ENCODE data around the gene TOLLIP.

The TOLLIP gene

GRCh38 chr11:1307998-1308742, 1.3 kb downstream of the TOLLIP start:
- TF ChIP-seq SP1 (IDR thresholded peaks at IDR 0.05) (no peak), BHLHE40 (IDR thresholded peaks at IDR 0.05; ENCODE audit: borderline replicate concordance) (no peak), FOXA1 (IDR thresholded peaks at IDR 0.05) (no peak), FOXK2 (IDR thresholded peaks at IDR 0.05) (no peak), ZNF384 (IDR thresholded peaks at IDR 0.05) (no peak), CTBP1 (IDR thresholded peaks at IDR 0.05; ENCODE audit: borderline replicate concordance) (no peak), L3MBTL2 (conservative IDR thresholded peaks at IDR 0.05) (no peak), SUZ12 (IDR thresholded peaks at IDR 0.05) (no peak), ARNT (IDR thresholded peaks at IDR 0.05) (no peak), HDGF (IDR thresholded peaks at IDR 0.05; ENCODE audit: borderline replicate concordance) (no peak), NFRKB (IDR thresholded peaks at IDR 0.05) (no peak), ELF4 (IDR thresholded peaks at IDR 0.05) (no peak), LEF1 (IDR thresholded peaks at IDR 0.05; ENCODE audit: borderline replicate concordance) (no peak)
- TF ChIP-seq, protein P1, sequence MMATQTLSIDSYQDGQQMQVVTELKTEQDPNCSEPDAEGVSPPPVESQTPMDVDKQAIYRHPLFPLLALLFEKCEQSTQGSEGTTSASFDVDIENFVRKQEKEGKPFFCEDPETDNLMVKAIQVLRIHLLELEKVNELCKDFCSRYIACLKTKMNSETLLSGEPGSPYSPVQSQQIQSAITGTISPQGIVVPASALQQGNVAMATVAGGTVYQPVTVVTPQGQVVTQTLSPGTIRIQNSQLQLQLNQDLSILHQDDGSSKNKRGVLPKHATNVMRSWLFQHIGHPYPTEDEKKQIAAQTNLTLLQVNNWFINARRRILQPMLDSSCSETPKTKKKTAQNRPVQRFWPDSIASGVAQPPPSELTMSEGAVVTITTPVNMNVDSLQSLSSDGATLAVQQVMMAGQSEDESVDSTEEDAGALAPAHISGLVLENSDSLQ (IDR thresholded peaks at IDR 0.05): no peak
- DNase-seq (ENCODE audit: extremely low spot score): no peak
- ChIA-PET CTCF (no interaction called here), POLR2A (no interaction called here)

- DNase-seq (ENCODE audit: extremely low spot score): no peak
- ChIA-PET CTCF (no interaction called here), POLR2A (no interaction called here)
- TF ChIP-seq FOXM1 (IDR thresholded peaks at IDR 0.05; ENCODE audit: borderline replicate concordance) (no peak), HDGF (IDR thresholded peaks at IDR 0.05; ENCODE audit: borderline replicate concordance) (no peak), ARNT (IDR thresholded peaks at IDR 0.05) (no peak), SUZ12 (IDR thresholded peaks at IDR 0.05) (no peak), TARDBP (IDR thresholded peaks at IDR 0.05) (no peak), BHLHE40 (IDR thresholded peaks at IDR 0.05; ENCODE audit: borderline replicate concordance) (no peak), ZNF384 (IDR thresholded peaks at IDR 0.05) (no peak), ELF4 (IDR thresholded peaks at IDR 0.05) (no peak), CTBP1 (IDR thresholded peaks at IDR 0.05; ENCODE audit: borderline replicate concordance) (no peak), FOXA1 (IDR thresholded peaks at IDR 0.05) (no peak), FOXK2 (IDR thresholded peaks at IDR 0.05) (no peak), SP1 (IDR thresholded peaks at IDR 0.05) (no peak), NFRKB (IDR thresholded peaks at IDR 0.05) (no peak)
Measured at GRCh38 chr11:1307163-1307870, 2.1 kb downstream of the TOLLIP start.

DNA sequence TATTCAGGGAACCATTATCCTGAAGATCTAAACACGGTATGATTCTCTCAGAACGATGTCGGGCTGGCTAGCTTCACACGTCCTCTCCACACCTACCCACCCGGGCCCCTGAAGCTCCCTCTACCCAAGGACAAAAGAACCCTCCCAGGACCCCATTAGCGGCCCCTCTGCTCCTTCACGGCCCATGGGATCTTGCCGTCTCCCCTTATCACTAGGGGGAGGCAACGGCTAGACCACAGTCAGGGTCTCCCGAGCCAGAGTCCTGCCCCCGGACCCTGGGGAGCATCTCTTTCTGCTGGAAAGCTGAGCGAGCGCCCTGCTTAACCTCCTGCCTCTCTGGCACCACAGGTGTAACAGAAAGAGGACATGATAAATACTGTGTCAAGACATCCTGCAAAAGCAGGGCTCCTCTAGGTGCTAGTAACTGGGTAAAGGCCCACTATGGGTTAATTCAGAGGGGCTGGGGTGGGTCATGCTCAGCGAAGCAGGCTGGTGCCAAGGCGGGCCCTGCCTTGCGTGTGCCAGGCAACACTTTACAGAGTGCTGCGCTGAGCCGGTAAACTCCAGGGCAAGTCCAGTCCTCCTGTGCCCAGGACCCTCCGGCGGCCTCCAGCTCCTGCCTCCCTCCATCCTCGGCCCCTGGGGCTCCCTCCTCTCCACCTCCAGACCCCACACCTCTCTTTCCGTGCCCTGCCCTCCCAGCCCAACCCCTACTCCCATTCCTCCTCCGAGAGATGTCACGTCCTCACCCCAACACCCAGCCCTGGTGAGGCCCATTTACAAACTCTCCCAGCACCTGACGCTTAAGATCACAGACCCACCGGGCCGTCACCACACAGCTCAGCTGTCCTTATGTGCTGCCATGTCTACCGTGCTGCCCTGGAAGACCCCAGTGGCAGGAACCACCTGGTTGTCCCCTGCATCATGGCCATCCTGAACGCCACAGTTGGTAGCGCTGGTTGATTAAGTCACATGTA, 3.0 kb downstream of the TOLLIP start:
- CTCF ChIA-PET: no interaction called here
- TF ChIP-seq ZNF384 (IDR thresholded peaks at IDR 0.05) (no peak), BHLHE40 (IDR thresholded peaks at IDR 0.05; ENCODE audit: borderline replicate concordance) (no peak), CTBP1 (IDR thresholded peaks at IDR 0.05; ENCODE audit: borderline replicate concordance) (no peak), LEF1 (IDR thresholded peaks at IDR 0.05; ENCODE audit: borderline replicate concordance) (no peak), L3MBTL2 (conservative IDR thresholded peaks at IDR 0.05) (no peak), SUZ12 (IDR thresholded peaks at IDR 0.05) (no peak), HDGF (IDR thresholded peaks at IDR 0.05; ENCODE audit: borderline replicate concordance) (no peak), FOXA1 (IDR thresholded peaks at IDR 0.05) (no peak), SP1 (IDR thresholded peaks at IDR 0.05) (no peak), ELF4 (IDR thresholded peaks at IDR 0.05) (no peak), FOXM1 (IDR thresholded peaks at IDR 0.05; ENCODE audit: borderline replicate concordance) (no peak), ARNT (IDR thresholded peaks at IDR 0.05) (no peak), FOXK2 (IDR thresholded peaks at IDR 0.05) (no peak)
- TF ChIP-seq, protein P1 (IDR thresholded peaks at IDR 0.05): no peak
- DNase-seq (ENCODE audit: extremely low spot score): no peak
- POLR2A ChIA-PET: no interaction called here

- no peak for TF ChIP-seq FOXA1 (IDR thresholded peaks at IDR 0.05)
- no peak for TF ChIP-seq FOXM1 (IDR thresholded peaks at IDR 0.05; ENCODE audit: borderline replicate concordance)
- no peak for TF ChIP-seq ARNT (IDR thresholded peaks at IDR 0.05)
- no peak for TF ChIP-seq ELF4 (IDR thresholded peaks at IDR 0.05)
- TF ChIP-seq LEF1 (IDR thresholded peaks at IDR 0.05; ENCODE audit: borderline replicate concordance): no peak
- TF ChIP-seq SUZ12 (IDR thresholded peaks at IDR 0.05): no peak
- TF ChIP-seq, protein P1 (IDR thresholded peaks at IDR 0.05): no peak
- TF ChIP-seq NFRKB (IDR thresholded peaks at IDR 0.05): no peak
- TF ChIP-seq CTBP1 (IDR thresholded peaks at IDR 0.05; ENCODE audit: borderline replicate concordance): no peak
- DNase-seq (ENCODE audit: extremely low spot score): no peak
- ChIA-PET CTCF (no interaction called here), POLR2A (no interaction called here)
Measured at GRCh38 chr11:1305501-1306056, 3.9 kb downstream of the TOLLIP start.

GRCh38 chr11:1305063-1305495, 4.4 kb downstream of the TOLLIP start:
- POLR2A ChIA-PET: no interaction called here
- TF ChIP-seq CTBP1 (IDR thresholded peaks at IDR 0.05; ENCODE audit: borderline replicate concordance) (no peak), ELF4 (IDR thresholded peaks at IDR 0.05) (no peak), ZNF384 (IDR thresholded peaks at IDR 0.05) (no peak), FOXM1 (IDR thresholded peaks at IDR 0.05; ENCODE audit: borderline replicate concordance) (no peak), BHLHE40 (IDR thresholded peaks at IDR 0.05; ENCODE audit: borderline replicate concordance) (no peak), NFRKB (IDR thresholded peaks at IDR 0.05) (no peak), HDGF (IDR thresholded peaks at IDR 0.05; ENCODE audit: borderline replicate concordance) (no peak), TARDBP (IDR thresholded peaks at IDR 0.05) (no peak), FOXA1 (IDR thresholded peaks at IDR 0.05) (no peak)
- TF ChIP-seq, protein P1 (IDR thresholded peaks at IDR 0.05): no peak
- no peak for DNase-seq (ENCODE audit: extremely low spot score)
- CTCF ChIA-PET: no interaction called here
